AG09309 (cell line): ENCODE measurements around the gene ARHGAP10.

Experiments
- DNase-seq: peaks from one replicate; pipeline ENCODE4 v3.0.0-alpha.2; 2010; ENCODE audit warnings: low read depth
- H3K4me3 ChIP-seq: 2 replicates; pipeline ENCODE4 v1.5.1; 2011; ENCODE audit warnings: mild to moderate bottlenecking, low read depth, low read length, moderate library complexity; ENCODE audit not compliant: control insufficient read depth
- TF ChIP-seq, protein P1 (sequence below): IDR thresholded peaks from 2 replicates; pipeline ENCODE4 v1.5.1; 2011; ENCODE audit warnings: mild to moderate bottlenecking, low read depth, low read length, inconsistent platforms; ENCODE audit not compliant: insufficient read depth, control insufficient read depth; ENCODE audit errors: missing control alignments

ARHGAP10 gene

DNA sequence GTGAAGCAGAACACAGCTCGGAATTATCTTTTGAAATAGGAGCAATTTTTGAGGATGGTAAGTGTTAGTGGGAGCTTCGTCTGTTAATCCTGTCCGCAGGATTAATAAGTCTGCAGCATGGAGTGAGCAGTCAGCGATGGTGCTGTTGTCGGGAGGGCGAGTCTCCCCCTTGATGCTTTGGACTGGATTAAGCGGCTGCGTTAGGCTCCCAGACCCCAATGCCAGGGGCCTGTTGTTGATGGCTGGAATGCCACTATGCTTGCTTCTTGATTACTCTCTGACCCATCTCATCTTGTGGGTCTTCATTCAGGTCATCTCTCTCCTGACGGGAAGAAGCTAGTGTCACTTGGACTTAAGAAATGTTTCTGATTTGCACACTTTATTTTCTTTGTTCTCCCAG, 332.6 kb downstream of the ARHGAP10 start:
- H3K4me3 ChIP-seq: no peak overlapping the region
- no peak for DNase-seq
- TF ChIP-seq, protein P1, sequence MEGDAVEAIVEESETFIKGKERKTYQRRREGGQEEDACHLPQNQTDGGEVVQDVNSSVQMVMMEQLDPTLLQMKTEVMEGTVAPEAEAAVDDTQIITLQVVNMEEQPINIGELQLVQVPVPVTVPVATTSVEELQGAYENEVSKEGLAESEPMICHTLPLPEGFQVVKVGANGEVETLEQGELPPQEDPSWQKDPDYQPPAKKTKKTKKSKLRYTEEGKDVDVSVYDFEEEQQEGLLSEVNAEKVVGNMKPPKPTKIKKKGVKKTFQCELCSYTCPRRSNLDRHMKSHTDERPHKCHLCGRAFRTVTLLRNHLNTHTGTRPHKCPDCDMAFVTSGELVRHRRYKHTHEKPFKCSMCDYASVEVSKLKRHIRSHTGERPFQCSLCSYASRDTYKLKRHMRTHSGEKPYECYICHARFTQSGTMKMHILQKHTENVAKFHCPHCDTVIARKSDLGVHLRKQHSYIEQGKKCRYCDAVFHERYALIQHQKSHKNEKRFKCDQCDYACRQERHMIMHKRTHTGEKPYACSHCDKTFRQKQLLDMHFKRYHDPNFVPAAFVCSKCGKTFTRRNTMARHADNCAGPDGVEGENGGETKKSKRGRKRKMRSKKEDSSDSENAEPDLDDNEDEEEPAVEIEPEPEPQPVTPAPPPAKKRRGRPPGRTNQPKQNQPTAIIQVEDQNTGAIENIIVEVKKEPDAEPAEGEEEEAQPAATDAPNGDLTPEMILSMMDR: no peak

DNA sequence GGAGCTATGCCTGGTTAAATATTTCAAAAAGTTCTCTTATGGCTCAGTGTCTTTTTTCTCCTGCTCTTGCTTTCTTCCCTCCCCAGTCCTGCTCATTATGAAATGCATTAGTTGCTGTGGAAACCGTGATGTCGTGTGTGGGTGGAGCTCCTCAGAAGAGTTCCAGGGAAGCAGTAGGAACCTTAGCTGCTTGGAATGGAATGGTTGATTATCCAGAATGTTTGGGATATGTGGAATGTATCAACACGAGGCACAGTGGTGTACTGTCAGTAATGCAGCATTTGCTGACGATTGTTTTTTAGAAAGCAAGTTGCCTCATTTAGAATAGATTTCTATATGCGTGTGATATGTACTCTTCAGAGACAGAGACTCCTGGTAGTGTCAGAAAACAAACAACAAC, 333.2 kb downstream of the ARHGAP10 start:
- peak; percentile 46 for DNase-seq
- TF ChIP-seq, protein P1: no peak
- H3K4me3 ChIP-seq: no peak overlapping the region

DNA sequence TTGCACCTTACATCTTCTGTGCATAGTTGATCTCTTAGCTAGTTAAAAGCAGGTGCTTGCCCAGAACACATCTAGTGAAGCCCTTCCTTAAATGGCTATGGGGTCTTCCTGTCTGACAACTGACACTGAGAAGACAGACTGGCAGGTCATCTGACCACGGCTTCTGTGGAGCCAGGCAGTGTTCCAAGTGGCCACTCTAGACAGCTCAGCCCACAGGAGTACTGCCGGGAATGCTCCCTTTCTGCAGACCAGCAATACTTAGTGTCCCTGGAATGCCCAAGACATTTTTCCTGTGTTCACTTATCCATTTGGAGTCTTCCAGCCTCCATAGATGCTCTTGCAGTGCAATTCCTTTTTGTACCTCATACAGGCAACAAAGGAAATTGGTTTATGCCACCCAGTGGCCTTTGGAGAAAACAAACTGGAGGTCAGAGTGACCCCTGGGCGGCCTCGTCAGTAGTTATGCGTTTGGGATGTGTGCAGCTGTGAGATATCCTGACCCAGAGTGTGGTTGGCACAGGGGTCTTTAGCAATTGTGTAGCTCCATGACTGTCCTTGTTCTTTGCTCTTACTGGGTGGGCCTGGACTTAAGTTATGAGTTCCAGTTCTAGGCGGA, 335.5 kb downstream of the ARHGAP10 start:
- no peak overlapping the region for H3K4me3 ChIP-seq
- DNase-seq: no peak
- TF ChIP-seq, protein P1: no peak

DNA sequence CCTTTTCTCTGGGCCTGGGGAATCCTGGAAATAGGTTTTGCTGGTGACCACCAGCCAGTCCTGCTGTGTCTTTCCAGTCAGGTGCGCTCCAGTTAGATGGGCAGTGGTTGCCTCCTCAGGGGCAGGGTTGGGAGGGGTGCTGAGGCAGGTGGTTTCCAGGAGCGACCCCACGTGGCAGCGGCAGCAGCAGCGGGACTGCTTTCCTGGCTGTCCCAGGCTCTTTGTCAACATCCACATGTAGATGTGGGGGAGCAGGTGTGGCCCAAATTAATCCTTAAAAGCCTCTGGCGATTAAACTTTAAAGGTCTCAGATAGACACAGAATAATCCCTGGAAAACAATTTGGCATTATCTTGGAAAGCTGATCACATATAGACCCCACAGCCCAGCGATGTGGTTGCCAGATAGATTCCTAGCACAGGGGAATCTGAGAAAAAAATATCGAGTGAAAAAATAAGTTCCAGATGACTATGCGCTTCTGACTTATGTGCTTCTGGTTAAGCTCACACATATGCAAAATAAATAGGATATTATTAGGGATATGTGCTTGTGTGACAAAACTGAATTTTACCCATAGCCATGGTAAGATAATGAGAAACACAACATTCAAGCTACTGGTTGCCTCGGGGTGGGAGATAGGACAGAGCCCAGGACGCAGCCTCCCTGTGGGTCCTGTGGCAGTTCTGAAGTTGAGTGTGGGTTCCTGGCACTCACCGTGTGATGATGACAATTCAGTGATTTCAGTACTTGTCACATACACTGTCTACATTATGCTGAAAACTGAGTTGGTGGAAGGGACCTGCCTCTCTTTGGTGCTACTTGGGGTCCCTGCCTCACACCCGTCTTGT, 336.4 kb downstream of the ARHGAP10 start:
- no peak overlapping the region for H3K4me3 ChIP-seq
- TF ChIP-seq, protein P1: no peak
- DNase-seq: no peak

DNA sequence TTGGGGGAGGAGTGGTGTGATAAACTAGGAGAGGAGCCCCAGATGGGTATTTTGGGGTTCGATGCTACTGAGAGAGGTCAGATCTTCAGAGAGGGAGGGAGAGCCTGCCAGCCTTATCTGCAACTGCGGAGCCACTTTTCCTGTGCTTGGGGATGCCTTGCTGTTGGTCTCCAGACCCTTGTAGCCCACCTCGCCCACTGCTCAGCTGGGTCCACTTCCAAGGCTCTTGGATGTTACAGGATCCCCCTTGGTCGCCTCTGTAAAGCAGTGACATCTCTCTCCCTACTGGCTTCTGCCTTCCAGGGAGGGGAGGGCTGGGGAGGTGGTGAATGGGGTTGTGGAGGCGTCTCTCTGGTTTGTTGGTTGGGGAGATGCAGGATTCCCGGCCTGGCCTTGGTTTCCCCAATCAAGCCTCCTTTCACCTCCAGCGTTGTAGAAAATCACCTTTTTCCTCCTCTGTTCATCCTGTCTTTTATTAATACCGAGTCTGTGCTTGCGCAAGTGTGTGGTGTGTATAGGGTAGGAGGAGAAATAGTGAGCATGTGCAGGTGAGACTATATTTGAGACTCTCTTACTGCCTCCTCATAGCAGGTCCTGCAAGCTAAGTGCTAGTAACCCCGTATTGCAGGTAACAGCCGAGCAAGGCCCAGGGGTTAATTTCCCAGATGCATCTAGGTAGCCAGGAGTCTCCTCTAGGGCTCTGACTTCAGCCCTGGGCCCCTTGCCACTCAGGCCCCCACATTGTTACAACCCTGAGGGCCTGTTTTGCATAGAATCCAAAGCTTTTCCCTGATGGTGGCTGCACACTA, 337.4 kb downstream of the ARHGAP10 start:
- no peak overlapping the region for H3K4me3 ChIP-seq
- no peak for DNase-seq
- TF ChIP-seq, protein P1: no peak

DNA sequence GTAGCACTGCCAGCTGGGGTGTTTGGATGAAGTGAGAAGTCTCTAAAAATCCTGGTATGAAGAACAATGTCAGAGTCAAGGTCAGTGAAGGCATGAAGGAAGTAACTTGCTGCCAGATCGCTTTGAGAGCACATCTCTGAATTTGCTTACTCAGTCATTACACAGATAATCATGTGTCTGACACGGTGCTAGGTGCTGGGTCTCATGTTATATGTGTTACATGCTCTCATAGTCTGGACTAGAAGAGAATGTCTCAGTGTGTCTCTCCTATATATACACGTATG, 337.9 kb downstream of the ARHGAP10 start:
- H3K4me3 ChIP-seq: no peak overlapping the region
- TF ChIP-seq, protein P1: no peak
- DNase-seq: no peak
